Neutrophil (primary cell): ENCODE results near the gene SOX15.

Experiments
- H3K27ac ChIP-seq: fragments of 200-600 bp; sonication (generic); 2 replicates; pipeline ENCODE4 v1.5.1; 2016; ENCODE audit warnings: mild to moderate bottlenecking, moderate library complexity
- H3K27me3 ChIP-seq: fragments of 200-600 bp; sonication (generic); 2 replicates; pipeline ENCODE4 v1.6.0; 2016; ENCODE audit warnings: mild to moderate bottlenecking
- H3K36me3 ChIP-seq: fragments of 200-600 bp; sonication (generic); 2 replicates; pipeline ENCODE4 v1.5.1; 2017
- H3K4me1 ChIP-seq, 2 experiments: fragments of 200-600 bp in 1 of 2; sonication (generic) in 1 of 2; 1 replicate in 1 of 2; 2 replicates in 1 of 2; pipeline versions ENCODE4 v1.5.1 to v1.6.1; 2013 to 2016; ENCODE audit warnings: low read depth in 1 of 2, low read length in 1 of 2, mild to moderate bottlenecking in 1 of 2, moderate library complexity in 1 of 2; ENCODE audit not compliant: control insufficient read depth in 1 of 2, insufficient read depth in 1 of 2
- H3K4me3 ChIP-seq, 2 experiments: fragments of 200-600 bp in 1 of 2; sonication (generic) in 1 of 2; 1 replicate in 1 of 2; 2 replicates in 1 of 2; pipeline ENCODE4 v1.5.1; 2013 to 2016; ENCODE audit warnings: low read depth in 1 of 2, low read length in 1 of 2, mild to moderate bottlenecking in 1 of 2, moderate library complexity in 1 of 2
- H3K9me3 ChIP-seq: fragments of 200-600 bp; sonication (generic); 2 replicates; pipeline ENCODE4 v1.5.1; 2016
- CTCF ChIP-seq: fragments of 200-600 bp; sonication (generic); IDR thresholded peaks from 2 replicates; pipeline ENCODE4 v1.5.1; 2016; ENCODE audit warnings: antibody characterized with exemption

Gene SOX15

GRCh38 chr17:7582396-7583252 lies 7.3 kb downstream of the SOX15 start:
- peaks cover 24% of the 10 kb centered on the region for H3K36me3 ChIP-seq
- peaks cover under 1% of the 10 kb centered on the region for H3K9me3 ChIP-seq
- peak overlapping the region; percentile 92 for H3K27ac ChIP-seq
- peaks cover 59 to 63% of the 10 kb centered on the region in 2 experiments for H3K4me1 ChIP-seq
- no peaks in the 10 kb centered on the region for H3K27me3 ChIP-seq
- no peak for TF ChIP-seq CTCF
- H3K4me3 ChIP-seq: peak overlapping the region; percentile 72 to 95

GRCh38 chr17:7580604-7581575 lies 9.0 kb downstream of the SOX15 start:
- H3K27ac ChIP-seq: peak overlapping the region; percentile 92
- peak overlapping the region; percentile 34 to 54 for H3K4me3 ChIP-seq
- peaks cover 32% of the 10 kb centered on the region for H3K36me3 ChIP-seq
- no peaks in the 10 kb centered on the region for H3K27me3 ChIP-seq
- peaks cover 59 to 65% of the 10 kb centered on the region in 2 experiments for H3K4me1 ChIP-seq
- peaks cover 3% of the 10 kb centered on the region for H3K9me3 ChIP-seq
- TF ChIP-seq CTCF: no peak

GRCh38 chr17:7579834-7580603 lies 9.9 kb downstream of the SOX15 start:
- Histone ChIP-seq H3K36me3 (peaks cover 41% of the 10 kb centered on the region), H3K27ac (peak overlapping the region; percentile 92)

GRCh38 chr17:7579001-7579833 lies 10.7 kb downstream of the SOX15 start, which contains the start of gene CD68:
Gene CD68, plus strand, starts transcription at chr17:7579638. Its CDS starts 40 bp downstream, at chr17:7579678.
- Histone ChIP-seq H3K4me1 (peaks cover 71 to 72% of the 10 kb centered on the region in 2 experiments), H3K27ac (peak within 1 kb of the TSS; percentile 92), H3K9me3 (peaks cover 3% of the 10 kb centered on the region), H3K36me3 (peaks cover 49% of the 10 kb centered on the region), H3K4me3 (peak within 1 kb of the TSS; percentile 34 to 54), H3K27me3 (no peaks in the 10 kb centered on the region)
- no peak for TF ChIP-seq CTCF

More at GRCh38 chr17:7579834-7580603, 9.9 kb downstream of the SOX15 start:
- H3K27me3 ChIP-seq: no peaks in the 10 kb centered on the region
- peaks cover 3% of the 10 kb centered on the region for H3K9me3 ChIP-seq
- H3K4me3 ChIP-seq: peak overlapping the region; percentile 34 to 54
- TF ChIP-seq CTCF: no peak
- peaks cover 67 to 69% of the 10 kb centered on the region in 2 experiments for H3K4me1 ChIP-seq
